Lower leg skin (tissue), 3 donors: ENCODE results near the gene AP1G2.

Experiments used
- CTCF ChIP-seq, 3 donors: fragments of 450-650 bp; IDR thresholded peaks; one replicate each; pipeline ENCODE4 v1.5.1; 2016; ENCODE audit warnings: antibody characterized with exemption in 3 of 3, mild to moderate bottlenecking in 3 of 3, moderate library complexity in 2 of 3
- POLR2A ChIP-seq, 2 donors: fragments of 450-650 bp; IDR thresholded peaks; one replicate each; pipeline ENCODE4 v1.6.1; 2016 to 2017; ENCODE audit warnings: antibody characterized with exemption in 2 of 2, mild to moderate bottlenecking in 1 of 2, moderate library complexity in 1 of 2

DNA sequence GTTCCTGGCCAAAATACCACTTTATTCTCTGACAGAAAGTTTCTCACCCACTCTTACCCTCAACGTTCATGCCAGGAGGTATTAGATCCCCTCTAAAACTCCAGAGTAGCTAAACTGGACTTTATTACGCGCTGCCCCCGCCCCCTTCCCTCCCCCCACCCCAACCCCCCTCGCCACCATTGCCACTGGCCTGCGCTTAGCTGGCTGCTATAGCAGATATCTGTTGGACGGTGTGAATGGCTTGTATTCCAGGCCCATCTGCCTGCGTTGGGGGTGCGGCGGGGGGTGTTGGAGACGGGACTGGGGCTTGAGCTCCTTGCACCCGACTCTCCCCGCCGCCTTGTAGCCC, 12.1 kb downstream of the AP1G2 start:
- TF ChIP-seq CTCF (IDR thresholded peaks at IDR 0.05), result no peak
- no peak for TF ChIP-seq POLR2A (IDR thresholded peaks at IDR 0.05)
